K562 treated with DMSO at 1 percent for 4 hours (cell line): ENCODE measurements around the gene OR2L3. TPM values are rescaled to one million over a fixed set of nuclear protein-coding genes. Genes with fewer than 3 reads are reported as not detected.

Source experiments
- total RNA-seq: library from RNA; unstranded; fragments of 300-600 nt; gene quantifications from 2 replicates; pipeline ENCODE4 v1.2.3, GENCODE V29; 2022; ENCODE audit not compliant: insufficient read depth

Gene OR2L3, protein sequence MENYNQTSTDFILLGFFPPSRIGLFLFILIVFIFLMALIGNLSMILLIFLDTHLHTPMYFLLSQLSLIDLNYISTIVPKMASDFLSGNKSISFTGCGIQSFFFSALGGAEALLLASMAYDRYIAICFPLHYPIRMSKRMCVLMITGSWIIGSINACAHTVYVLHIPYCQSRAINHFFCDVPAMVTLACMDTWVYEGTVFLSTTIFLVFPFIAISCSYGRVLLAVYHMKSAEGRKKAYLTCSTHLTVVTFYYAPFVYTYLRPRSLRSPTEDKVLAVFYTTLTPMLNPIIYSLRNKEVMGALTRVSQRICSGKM
- not detected in 2 replicates for total RNA-seq

GRCh38 chr1:248046536-248046935 lies at the start of gene OR2L3:
Gene OR2L3, plus strand, starts transcription at chr1:248046836. Its CDS starts 13,846 bp downstream, at chr1:248060682.

DNA sequence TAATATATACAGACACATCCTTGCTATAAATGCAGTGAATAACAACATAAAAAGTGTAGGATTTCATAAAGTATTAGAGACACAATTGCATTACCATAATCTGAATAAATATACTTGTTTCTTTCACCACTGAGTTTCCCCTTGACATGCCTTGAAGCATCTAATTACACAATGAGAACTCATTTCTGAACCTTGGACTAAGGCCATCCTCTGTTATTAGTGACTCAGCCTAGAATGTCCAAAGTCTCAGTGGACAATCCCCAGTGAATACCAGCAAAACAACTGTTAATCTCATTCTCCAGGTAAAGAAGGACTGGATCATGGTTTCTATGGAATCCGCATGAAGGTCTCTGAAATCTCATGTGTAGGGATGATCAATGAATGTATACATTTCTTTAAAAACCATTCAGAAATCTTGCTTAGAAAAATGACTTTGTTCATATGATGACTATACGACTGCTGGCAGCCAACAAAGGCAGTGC lies 33.4 kb upstream of the OR2L3 start, which contains the start of gene OR2L5:
TSS of gene OR2L5 (plus strand) at position 432 of the 482 bp plus-strand sequence. CDS start 8,288 bp downstream, outside the sequence.

GRCh38 chr1:248029770-248030169 lies 16.9 kb upstream of the OR2L3 start, which contains the start of gene OR2L2:
Gene OR2L2, plus strand, starts transcription at chr1:248030070. Its CDS starts 8,198 bp downstream, at chr1:248038268.

GRCh38 chr1:248094884-248095283 lies 48.2 kb downstream of the OR2L3 start, which contains the start of gene OR2L13:
Gene OR2L13, plus strand, starts transcription at chr1:248095184. Its CDS starts 4,192 bp downstream, at chr1:248099376.

Other genes with a start within 250 kb of the OR2L3 start
- not detected in 2 replicates for gene OR14A16, start 222.7 kb upstream of the OR2L3 start, total RNA-seq
- not detected in 2 replicates for gene OR11L1, start 204.9 kb upstream of the OR2L3 start, total RNA-seq
- gene TRIM58, start 189.6 kb upstream of the OR2L3 start, total RNA-seq: 17.1 and 23.2 TPM in 2 replicates
- 5.1 and 7.4 TPM in 2 replicates for gene OR2W3, start 151.2 kb upstream of the OR2L3 start, total RNA-seq
- gene OR2T8, start 126.6 kb upstream of the OR2L3 start, total RNA-seq: not detected in 2 replicates
- not detected in 2 replicates for gene OR2AJ1, start 121.9 kb upstream of the OR2L3 start, total RNA-seq
- not detected in 2 replicates for gene OR2L8, start 98.0 kb upstream of the OR2L3 start, total RNA-seq
- gene OR2AK2, start 81.6 kb upstream of the OR2L3 start, total RNA-seq: not detected in 2 replicates
- gene OR2L5, start 33.2 kb upstream of the OR2L3 start, total RNA-seq: not detected in 2 replicates
- gene OR2L2, start 16.8 kb upstream of the OR2L3 start, total RNA-seq: not detected in 2 replicates
- gene OR2L13, start 48.3 kb downstream of the OR2L3 start, total RNA-seq: not detected in 2 replicates
- gene OR2M5, start 98.3 kb downstream of the OR2L3 start, total RNA-seq: not detected in 2 replicates
- gene OR2M2, start 128.0 kb downstream of the OR2L3 start, total RNA-seq: not detected in 2 replicates
- not detected in 2 replicates for gene OR2M3, start 150.4 kb downstream of the OR2L3 start, total RNA-seq
- gene OR2M4, start 184.6 kb downstream of the OR2L3 start, total RNA-seq: not detected in 2 replicates
- gene OR2T33, start 231.1 kb downstream of the OR2L3 start, total RNA-seq: not detected in 2 replicates